Neuron (in vitro differentiated cells): Measurements from ENCODE around the gene TBC1D7.

Source experiments
- H2AFZ ChIP-seq: one replicate; pipeline ENCODE4 v1.6.1; 2013; ENCODE audit warnings: low read depth, mild to moderate bottlenecking, inconsistent platforms, low read length, moderate library complexity
- H3K27me3 ChIP-seq: one replicate; pipeline ENCODE4 v1.6.1; 2013; ENCODE audit warnings: low read length; ENCODE audit not compliant: insufficient read depth
- H3K36me3 ChIP-seq: one replicate; pipeline ENCODE4 v1.6.1; 2013; ENCODE audit warnings: low read length; ENCODE audit not compliant: insufficient read depth
- H3K4me1 ChIP-seq: one replicate; pipeline ENCODE4 v1.6.1; 2013; ENCODE audit warnings: low read length; ENCODE audit not compliant: insufficient read depth
- H3K4me3 ChIP-seq: 2 replicates; pipeline ENCODE4 v1.5.1; 2013; ENCODE audit warnings: mild to moderate bottlenecking, low read length, moderate library complexity
- H3K9me3 ChIP-seq: one replicate; pipeline ENCODE4 v1.6.1; 2013; ENCODE audit warnings: low read length

Gene TBC1D7

GRCh38 chr6:13303668-13304017, 24.7 kb downstream of the TBC1D7 start:
- Histone ChIP-seq H3K4me3 (no peak overlapping the region), H2AFZ (no peak overlapping the region), H3K36me3 (peaks cover 64% of the 10 kb centered on the region), H3K9me3 (no peaks in the 10 kb centered on the region), H3K27me3 (no peaks in the 10 kb centered on the region), H3K4me1 (no peaks in the 10 kb centered on the region)

GRCh38 chr6:13302751-13303667, 25.3 kb downstream of the TBC1D7 start:
- Histone ChIP-seq H3K9me3 (no peaks in the 10 kb centered on the region), H2AFZ (no peak overlapping the region), H3K27me3 (no peaks in the 10 kb centered on the region), H3K36me3 (peaks cover 61% of the 10 kb centered on the region), H3K4me1 (no peaks in the 10 kb centered on the region), H3K4me3 (no peak overlapping the region)

GRCh38 chr6:13302291-13302690, 26.0 kb downstream of the TBC1D7 start:
- Histone ChIP-seq H3K36me3 (peaks cover 55% of the 10 kb centered on the region), H2AFZ (no peak overlapping the region), H3K4me1 (no peaks in the 10 kb centered on the region), H3K27me3 (no peaks in the 10 kb centered on the region), H3K4me3 (no peak overlapping the region), H3K9me3 (no peaks in the 10 kb centered on the region)

GRCh38 chr6:13300643-13301590, 27.4 kb downstream of the TBC1D7 start:
- Histone ChIP-seq H3K36me3 (peaks cover 48% of the 10 kb centered on the region), H2AFZ (no peak overlapping the region), H3K27me3 (no peaks in the 10 kb centered on the region), H3K9me3 (no peaks in the 10 kb centered on the region), H3K4me3 (no peak overlapping the region), H3K4me1 (no peaks in the 10 kb centered on the region)

GRCh38 chr6:13299918-13300317, 28.4 kb downstream of the TBC1D7 start:
- peaks cover 46% of the 10 kb centered on the region for H3K36me3 ChIP-seq
- no peak overlapping the region for H3K4me3 ChIP-seq
- H3K27me3 ChIP-seq: no peaks in the 10 kb centered on the region
- no peaks in the 10 kb centered on the region for H3K9me3 ChIP-seq
- H2AFZ ChIP-seq: no peak overlapping the region
- H3K4me1 ChIP-seq: no peaks in the 10 kb centered on the region

- H3K27me3 ChIP-seq: no peaks in the 10 kb centered on the region
- H3K36me3 ChIP-seq: peaks cover 46% of the 10 kb centered on the region
- no peak overlapping the region for H2AFZ ChIP-seq
- H3K4me1 ChIP-seq: no peaks in the 10 kb centered on the region
- no peak overlapping the region for H3K4me3 ChIP-seq
- H3K9me3 ChIP-seq: no peaks in the 10 kb centered on the region
Measured at GRCh38 chr6:13299403-13299821, 28.9 kb downstream of the TBC1D7 start.

- Histone ChIP-seq H3K4me3 (no peak overlapping the region), H3K27me3 (no peaks in the 10 kb centered on the region), H2AFZ (no peak overlapping the region), H3K4me1 (no peaks in the 10 kb centered on the region), H3K9me3 (peaks cover 3% of the 10 kb centered on the region), H3K36me3 (peaks cover 48% of the 10 kb centered on the region)
Measured at GRCh38 chr6:13298446-13298845, 29.9 kb downstream of the TBC1D7 start.

GRCh38 chr6:13297391-13297790, 30.9 kb downstream of the TBC1D7 start:
- Histone ChIP-seq H3K4me3 (no peak overlapping the region), H3K36me3 (peaks cover 48% of the 10 kb centered on the region), H3K4me1 (no peaks in the 10 kb centered on the region), H2AFZ (no peak overlapping the region), H3K27me3 (no peaks in the 10 kb centered on the region), H3K9me3 (peaks cover 3% of the 10 kb centered on the region)

GRCh38 chr6:13296536-13296997, 31.8 kb downstream of the TBC1D7 start:
- Histone ChIP-seq H3K36me3 (peaks cover 51% of the 10 kb centered on the region), H3K4me3 (no peak overlapping the region), H3K4me1 (no peaks in the 10 kb centered on the region), H3K27me3 (no peaks in the 10 kb centered on the region), H3K9me3 (peaks cover 3% of the 10 kb centered on the region), H2AFZ (no peak overlapping the region)

- Histone ChIP-seq H3K9me3 (peaks cover 5% of the 10 kb centered on the region), H3K36me3 (peaks cover 49% of the 10 kb centered on the region), H2AFZ (no peak overlapping the region), H3K4me1 (no peaks in the 10 kb centered on the region), H3K4me3 (no peak overlapping the region), H3K27me3 (no peaks in the 10 kb centered on the region)
Measured at GRCh38 chr6:13295576-13295975, 32.8 kb downstream of the TBC1D7 start.

GRCh38 chr6:13294499-13295069, 33.8 kb downstream of the TBC1D7 start:
- Histone ChIP-seq H2AFZ (no peak overlapping the region), H3K9me3 (peaks cover 5% of the 10 kb centered on the region), H3K4me1 (no peaks in the 10 kb centered on the region), H3K4me3 (no peak overlapping the region), H3K36me3 (peaks cover 41% of the 10 kb centered on the region), H3K27me3 (no peaks in the 10 kb centered on the region)

- H3K9me3 ChIP-seq: peaks cover 5% of the 10 kb centered on the region
- no peak overlapping the region for H2AFZ ChIP-seq
- peaks cover 38% of the 10 kb centered on the region for H3K36me3 ChIP-seq
- no peaks in the 10 kb centered on the region for H3K4me1 ChIP-seq
- no peak overlapping the region for H3K4me3 ChIP-seq
- no peaks in the 10 kb centered on the region for H3K27me3 ChIP-seq
Measured at GRCh38 chr6:13292774-13293173, 35.6 kb downstream of the TBC1D7 start.

GRCh38 chr6:13290335-13290734, 38.0 kb downstream of the TBC1D7 start:
- Histone ChIP-seq H3K4me3 (no peak overlapping the region), H2AFZ (no peak overlapping the region), H3K27me3 (no peaks in the 10 kb centered on the region), H3K9me3 (peaks cover 8% of the 10 kb centered on the region), H3K36me3 (peaks cover 35% of the 10 kb centered on the region), H3K4me1 (no peaks in the 10 kb centered on the region)
